GM15510 (cell line): ENCODE measurements around the gene OSBPL2.

Experiments used
- POLR2A ChIP-seq: IDR thresholded peaks from 3 replicates; pipeline ENCODE4 v1.6.1; 2011; ENCODE audit warnings: borderline replicate concordance; ENCODE audit not compliant: insufficient read length; ENCODE audit errors: extremely low read depth

Gene OSBPL2

GRCh38 chr20:62244644-62245108 lies 6.4 kb downstream of the OSBPL2 start:
- TF ChIP-seq POLR2A, result no peak

- no peak for TF ChIP-seq POLR2A
Measured at GRCh38 chr20:62245911-62246280, 7.6 kb downstream of the OSBPL2 start.

- no peak for TF ChIP-seq POLR2A
Measured at GRCh38 chr20:62246431-62246830, 8.1 kb downstream of the OSBPL2 start.

DNA sequence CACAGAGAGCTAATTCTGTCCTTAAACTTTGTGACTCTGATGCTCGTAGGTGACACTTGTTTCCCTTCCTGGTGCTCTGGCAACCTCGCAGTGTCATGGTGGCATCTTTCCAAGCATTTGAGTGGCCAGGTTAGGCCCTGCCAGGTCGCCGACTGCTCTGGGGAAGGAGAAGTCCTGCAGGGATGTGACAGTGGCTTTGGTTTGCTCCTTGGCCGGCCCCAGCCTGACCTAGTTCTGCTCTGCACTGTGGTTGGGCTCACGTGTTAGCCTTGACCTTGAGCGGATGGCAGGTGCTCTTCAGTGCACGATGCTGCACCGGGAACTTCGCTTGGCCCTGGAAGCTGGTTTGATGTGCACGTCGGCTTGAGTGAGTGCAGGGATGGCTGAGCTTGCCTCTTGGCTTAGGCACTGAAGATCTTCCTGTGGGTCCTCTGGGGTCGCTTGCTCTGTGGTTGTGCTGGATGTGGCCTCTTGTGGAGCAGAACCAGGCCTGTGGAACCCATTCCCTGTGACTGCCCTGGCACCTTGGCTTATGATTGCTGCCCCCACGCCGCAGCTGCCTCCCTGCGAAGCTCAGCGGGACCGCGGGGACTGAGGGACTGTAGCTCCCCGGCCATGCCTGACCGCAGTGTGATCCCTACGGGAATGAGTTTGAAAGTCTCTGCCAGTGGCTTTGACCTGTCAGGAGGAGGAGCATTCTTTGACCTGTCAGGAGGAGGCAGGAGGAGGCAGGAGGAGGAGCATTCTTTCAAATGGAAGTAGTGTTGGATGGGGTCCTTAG lies 8.7 kb downstream of the OSBPL2 start:
- TF ChIP-seq POLR2A, result no peak

GRCh38 chr20:62248890-62249560 lies 10.7 kb downstream of the OSBPL2 start:
- TF ChIP-seq POLR2A, result no peak

GRCh38 chr20:62252342-62252966 lies 14.1 kb downstream of the OSBPL2 start:
- TF ChIP-seq POLR2A, result no peak

DNA sequence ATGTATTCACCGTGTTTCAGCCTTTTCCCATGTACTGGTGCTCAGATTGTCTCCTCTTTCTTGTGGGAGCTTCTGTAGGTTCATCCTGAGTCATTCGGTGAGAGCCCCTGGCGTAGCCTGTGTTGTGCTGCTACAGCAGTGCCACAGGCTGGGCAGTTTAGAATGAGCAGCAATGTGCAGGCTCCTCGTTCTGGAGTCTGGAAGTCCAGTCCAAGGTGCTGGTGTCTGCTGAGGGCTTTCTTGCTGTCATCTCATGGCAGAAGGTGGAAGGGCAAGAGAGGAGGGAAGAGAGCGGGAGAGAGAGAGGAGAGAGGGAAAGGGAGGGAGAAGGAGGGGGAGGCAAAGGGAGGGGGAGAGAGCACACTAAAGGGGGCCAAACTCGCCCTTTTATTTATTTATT lies 15.1 kb downstream of the OSBPL2 start:
- TF ChIP-seq POLR2A, result no peak

- no peak for TF ChIP-seq POLR2A
Measured at GRCh38 chr20:62254021-62254724, 15.9 kb downstream of the OSBPL2 start.

GRCh38 chr20:62255976-62256375 lies 17.7 kb downstream of the OSBPL2 start:
- TF ChIP-seq POLR2A, result no peak

DNA sequence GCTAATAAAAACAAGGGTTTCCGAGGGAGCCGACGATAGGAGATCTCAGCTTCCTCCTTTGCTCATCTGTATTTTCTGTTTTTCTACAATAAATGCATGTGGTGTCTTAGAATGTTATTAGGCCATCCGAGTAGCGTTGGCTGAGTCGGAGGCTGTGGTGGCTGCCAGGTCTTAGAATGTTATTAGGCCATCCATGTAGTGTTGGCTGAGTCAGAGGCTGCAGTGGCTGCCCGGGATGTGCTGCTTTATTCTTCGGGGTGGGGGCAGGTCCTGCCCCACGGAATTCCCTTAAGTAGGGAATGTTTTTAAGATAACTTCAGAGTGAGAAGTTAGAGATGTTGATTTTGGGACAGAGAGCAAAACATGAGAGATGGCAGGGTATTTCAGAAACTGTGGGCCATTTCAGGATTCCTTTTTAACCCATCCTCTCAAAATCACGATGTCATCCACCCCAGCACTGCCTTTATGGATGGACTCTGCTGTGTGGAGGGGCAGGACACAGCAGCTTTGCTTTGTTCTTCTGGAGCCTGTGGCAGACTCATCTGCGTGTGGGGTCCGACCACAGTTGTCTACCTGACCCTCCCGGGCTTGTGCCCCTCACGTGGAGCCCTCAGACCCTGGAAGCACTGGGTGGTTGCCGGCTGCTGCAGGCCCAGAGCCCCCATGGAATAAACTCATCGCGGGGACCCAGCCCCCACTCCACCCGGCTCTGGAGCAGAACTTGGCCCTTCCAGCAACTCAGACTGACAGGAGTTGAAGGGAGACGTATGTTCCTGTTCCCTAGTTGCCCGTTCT lies 20.4 kb downstream of the OSBPL2 start:
- TF ChIP-seq POLR2A, result no peak

GRCh38 chr20:62259294-62259565 lies 20.9 kb downstream of the OSBPL2 start:
- TF ChIP-seq POLR2A, result no peak

- no peak for TF ChIP-seq POLR2A
Measured at GRCh38 chr20:62262064-62262463, 23.7 kb downstream of the OSBPL2 start.

DNA sequence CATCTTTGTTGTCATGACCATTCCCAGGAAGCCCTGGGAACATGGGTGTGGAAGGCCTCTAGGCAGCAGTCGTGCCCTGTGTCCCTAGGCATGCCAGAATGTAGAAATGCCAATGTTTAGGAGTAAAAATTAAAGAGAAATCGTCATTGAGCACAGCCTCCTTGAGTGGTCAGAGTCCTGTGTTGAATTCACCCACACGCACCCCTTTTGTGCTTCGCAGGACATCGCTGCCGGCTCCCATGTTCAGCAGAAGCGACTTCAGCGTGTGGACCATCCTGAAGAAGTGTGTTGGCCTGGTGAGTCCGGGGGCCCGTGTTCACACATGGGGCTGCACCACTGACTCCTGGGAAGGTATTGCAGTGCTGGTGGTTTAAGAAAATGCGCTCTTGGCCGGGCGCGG lies 25.1 kb downstream of the OSBPL2 start:
- no peak for TF ChIP-seq POLR2A

DNA sequence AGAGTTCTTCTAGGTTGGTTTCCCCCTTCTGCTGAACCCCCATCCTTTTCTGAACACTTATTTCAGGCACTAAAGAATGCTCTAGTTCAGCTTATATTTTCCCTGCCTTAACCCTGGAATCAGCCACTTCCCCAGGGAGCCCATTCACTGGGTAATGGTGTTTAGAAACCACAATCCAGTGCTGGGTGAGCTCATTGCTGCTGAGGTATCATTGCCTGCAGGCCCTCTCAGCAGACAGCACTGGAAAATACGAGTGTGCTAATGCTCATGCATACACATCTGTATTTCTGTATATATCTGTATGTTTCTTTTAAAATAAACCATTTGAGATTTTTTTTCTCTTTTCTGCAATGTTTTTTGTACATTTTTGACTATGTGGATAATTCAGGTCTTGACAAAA lies 27.0 kb downstream of the OSBPL2 start:
- no peak for TF ChIP-seq POLR2A
